IPS-15b (cell line): ENCODE measurements around the gene SETD1B.
A peak's percentile ranks its signal among the peaks of the same experiment; 100 is the strongest.

Experiments
- H3K27me3 ChIP-seq: one replicate; pipeline ENCODE4 v1.6.1; 2013; ENCODE audit warnings: low read length; ENCODE audit not compliant: control insufficient read depth, insufficient read depth
- H3K36me3 ChIP-seq: one replicate; pipeline ENCODE4 v1.6.1; 2013; ENCODE audit warnings: low read length; ENCODE audit not compliant: control insufficient read depth, insufficient read depth
- H3K4me1 ChIP-seq: one replicate; pipeline ENCODE4 v1.6.1; 2013; ENCODE audit warnings: mild to moderate bottlenecking, low read length; ENCODE audit not compliant: control insufficient read depth, insufficient read depth
- H3K4me3 ChIP-seq: one replicate; pipeline ENCODE4 v1.5.1; 2013; ENCODE audit warnings: low read depth, low read length
- H3K9ac ChIP-seq: one replicate; pipeline ENCODE4 v1.6.1; 2013; ENCODE audit warnings: low read depth, mild to moderate bottlenecking, low read length
- H3K9me3 ChIP-seq: one replicate; pipeline ENCODE4 v1.6.1; 2013; ENCODE audit warnings: mild to moderate bottlenecking, low read length; ENCODE audit not compliant: control insufficient read depth, insufficient read depth

SETD1B gene

GRCh38 chr12:121792607-121793439 lies 11.0 kb upstream of the SETD1B start:
- Histone ChIP-seq H3K4me3 (peak overlapping the region; percentile 79), H3K36me3 (peaks cover 14% of the 10 kb centered on the region), H3K27me3 (no peaks in the 10 kb centered on the region), H3K9ac (peak overlapping the region; percentile 49), H3K4me1 (peaks cover 14% of the 10 kb centered on the region), H3K9me3 (no peaks in the 10 kb centered on the region)

DNA sequence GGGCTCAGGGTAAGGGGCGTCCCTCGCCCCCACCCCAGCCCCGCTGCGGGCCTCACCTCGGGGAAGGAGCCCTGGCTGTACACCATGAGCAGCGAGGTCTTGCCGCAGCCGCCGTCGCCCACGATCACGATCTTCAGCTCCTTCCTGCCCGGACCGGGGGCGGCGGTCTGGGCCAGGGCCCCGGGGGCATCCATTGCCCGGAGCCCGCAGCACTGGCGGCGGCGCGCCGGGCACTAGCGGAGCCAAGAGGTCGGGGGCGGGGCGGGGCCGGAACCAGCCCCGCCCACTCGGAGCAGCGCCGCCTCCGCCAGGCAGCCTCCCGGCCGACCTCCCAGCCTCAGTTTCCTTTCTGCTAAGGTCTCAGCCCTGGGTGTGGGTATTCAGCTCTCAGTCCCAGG lies 10.4 kb upstream of the SETD1B start, which contains the start of gene RHOF:
TSS of gene RHOF (minus strand) at position 249 of the 398 bp plus-strand sequence. CDS start at position 194, 55 bp downstream.
- Histone ChIP-seq H3K9ac (peak within 1 kb of the TSS; percentile 73), H3K9me3 (no peaks in the 10 kb centered on the region), H3K27me3 (no peaks in the 10 kb centered on the region), H3K4me1 (peaks cover 19% of the 10 kb centered on the region), H3K36me3 (peaks cover 14% of the 10 kb centered on the region), H3K4me3 (peak within 1 kb of the TSS; percentile 79)

DNA sequence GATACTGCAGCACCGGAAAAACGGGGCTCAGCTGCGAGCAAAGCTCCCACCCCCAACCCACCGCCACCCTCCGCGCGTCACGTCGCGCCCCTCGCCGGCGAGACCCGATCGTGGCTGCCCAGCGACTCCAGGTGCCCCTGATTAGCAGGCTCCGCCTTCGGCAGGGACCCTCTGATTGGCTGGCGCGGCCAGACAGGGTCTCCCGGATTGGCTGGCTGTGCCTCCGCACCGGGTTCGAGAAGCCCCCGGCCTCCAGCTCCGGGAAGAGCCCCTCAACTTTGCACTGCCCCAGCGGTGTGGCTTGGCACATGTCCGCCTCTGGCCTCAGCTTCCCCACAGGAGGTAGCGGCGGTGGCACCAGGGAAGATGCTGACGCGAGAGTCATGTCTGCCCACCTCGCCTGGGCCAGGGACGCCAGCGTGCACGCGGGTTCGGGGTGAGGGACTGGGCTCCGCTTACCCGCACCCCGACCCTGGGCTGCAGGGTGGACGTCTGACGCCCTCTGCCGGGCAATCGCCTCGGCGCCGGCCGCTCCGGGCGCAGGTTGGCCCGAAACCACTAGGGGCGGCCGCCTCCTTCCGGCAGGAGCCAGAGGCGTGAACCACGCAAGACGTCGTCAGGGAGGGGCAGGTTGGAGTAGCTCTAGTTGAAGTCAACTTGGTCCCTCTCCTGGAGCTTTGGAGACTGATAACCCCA lies 9.8 kb upstream of the SETD1B start:
- Histone ChIP-seq H3K4me3 (peak overlapping the region; percentile 79), H3K36me3 (peaks cover 18% of the 10 kb centered on the region), H3K4me1 (peaks cover 24% of the 10 kb centered on the region), H3K27me3 (no peaks in the 10 kb centered on the region), H3K9ac (peak overlapping the region; percentile 73), H3K9me3 (no peaks in the 10 kb centered on the region)

- H3K9ac ChIP-seq = peak overlapping the region; percentile 70
- peaks cover 24% of the 10 kb centered on the region for H3K4me1 ChIP-seq
- H3K9me3 ChIP-seq = no peaks in the 10 kb centered on the region
- H3K36me3 ChIP-seq = peaks cover 17% of the 10 kb centered on the region
- no peaks in the 10 kb centered on the region for H3K27me3 ChIP-seq
- H3K4me3 ChIP-seq = peak overlapping the region; percentile 48
Measured at GRCh38 chr12:121794534-121795033, 9.2 kb upstream of the SETD1B start.

DNA sequence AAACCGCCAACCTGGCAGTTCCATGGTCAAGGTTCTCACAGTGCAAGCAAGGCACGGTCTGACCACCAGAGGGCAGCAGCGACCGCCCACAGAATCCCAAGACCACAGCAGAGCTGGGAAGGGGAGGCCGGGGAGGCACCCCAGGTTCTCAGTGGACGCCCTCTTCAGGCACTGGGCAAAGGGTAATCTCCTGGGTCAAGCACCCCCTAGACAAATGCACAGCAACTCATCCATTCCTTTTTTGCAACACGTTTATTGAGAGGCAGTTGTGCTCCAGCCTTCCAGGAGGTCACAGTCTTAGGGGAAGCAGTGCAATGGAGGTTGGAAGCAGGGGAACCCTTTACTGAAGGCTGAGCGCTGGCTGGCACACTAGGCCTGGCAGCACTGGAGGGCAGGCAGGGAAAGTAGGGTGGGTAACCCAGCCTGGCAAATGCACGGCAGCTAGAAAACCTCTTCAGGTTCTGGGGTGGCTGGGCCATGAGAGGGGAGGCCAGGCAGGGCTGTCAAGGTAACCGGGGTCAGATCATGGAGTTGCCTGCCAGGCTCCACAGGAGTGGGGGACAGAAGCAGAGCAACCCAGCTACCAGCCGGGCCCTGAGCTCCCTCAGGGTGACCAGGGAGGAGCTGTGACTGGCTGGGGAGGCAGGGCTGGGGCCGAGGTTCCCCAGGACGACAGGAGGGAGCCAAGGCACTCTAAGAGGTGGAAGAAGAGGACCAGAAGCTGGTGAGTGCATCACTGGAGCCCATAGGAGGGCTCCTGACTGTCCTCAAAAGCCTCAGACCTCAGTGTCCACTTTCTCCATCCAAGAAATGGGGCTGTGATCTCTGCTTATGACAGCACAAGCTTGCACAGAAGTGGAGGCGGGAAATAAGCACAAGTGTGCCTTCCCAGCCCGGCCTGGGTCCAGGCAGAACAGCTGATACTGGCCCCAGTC lies 8.5 kb upstream of the SETD1B start:
- Histone ChIP-seq H3K9ac (peak overlapping the region; percentile 70), H3K4me3 (peak overlapping the region; percentile 48), H3K36me3 (peaks cover 17% of the 10 kb centered on the region), H3K4me1 (peaks cover 21% of the 10 kb centered on the region), H3K9me3 (no peaks in the 10 kb centered on the region), H3K27me3 (no peaks in the 10 kb centered on the region)

GRCh38 chr12:121796855-121797751 lies 6.7 kb upstream of the SETD1B start:
- no peaks in the 10 kb centered on the region for H3K9me3 ChIP-seq
- H3K9ac ChIP-seq = peak overlapping the region; percentile 13
- peak overlapping the region; percentile 62 for H3K4me3 ChIP-seq
- H3K36me3 ChIP-seq = peaks cover 17% of the 10 kb centered on the region
- H3K27me3 ChIP-seq = no peaks in the 10 kb centered on the region
- H3K4me1 ChIP-seq = peaks cover 20% of the 10 kb centered on the region

DNA sequence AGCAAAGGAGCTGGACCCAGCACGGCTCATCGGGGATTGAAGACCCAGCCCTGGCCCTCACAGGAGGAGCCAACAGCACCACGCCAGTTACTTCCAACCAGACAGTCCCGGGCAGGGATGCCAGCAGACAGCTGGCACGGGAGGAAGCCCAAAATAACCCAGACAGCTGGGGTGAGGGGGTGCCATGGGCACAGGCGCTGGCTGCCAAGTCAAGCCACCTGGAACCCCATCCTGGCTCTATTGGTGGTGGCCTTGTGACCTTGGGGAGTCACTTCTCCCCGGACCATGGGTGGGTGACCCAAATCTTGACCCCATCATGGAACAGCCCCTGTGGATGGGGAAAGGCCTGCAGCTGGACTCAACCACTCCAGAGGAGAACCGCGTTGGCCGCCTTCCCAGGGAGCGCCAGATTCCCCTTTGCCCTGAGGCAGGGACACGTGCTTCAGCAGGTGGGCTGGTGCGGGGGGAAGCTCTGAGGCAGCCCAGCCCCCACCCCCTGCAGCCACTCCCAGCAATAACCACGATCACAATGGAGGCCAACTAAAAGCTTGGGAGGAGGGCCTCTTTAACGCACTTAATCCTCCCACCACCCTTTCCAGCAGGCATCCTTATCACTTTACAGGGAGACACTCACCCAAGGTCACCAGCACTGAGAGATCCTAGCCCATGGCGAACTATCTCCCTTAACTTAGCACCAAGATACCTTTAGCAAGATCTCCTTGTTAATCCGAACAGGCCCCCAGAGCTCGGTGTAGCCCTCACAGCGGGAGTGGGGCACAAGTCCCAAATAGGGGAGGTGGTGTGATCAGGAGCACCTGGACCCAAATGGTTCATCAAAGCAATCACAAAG lies 5.6 kb upstream of the SETD1B start:
- Histone ChIP-seq H3K4me1 (peaks cover 20% of the 10 kb centered on the region), H3K36me3 (peaks cover 17% of the 10 kb centered on the region), H3K9ac (peak overlapping the region; percentile 13), H3K4me3 (peak overlapping the region; percentile 62), H3K27me3 (no peaks in the 10 kb centered on the region), H3K9me3 (no peaks in the 10 kb centered on the region)

GRCh38 chr12:121798787-121799155 lies 5.0 kb upstream of the SETD1B start:
- no peaks in the 10 kb centered on the region for H3K9me3 ChIP-seq
- H3K9ac ChIP-seq = peak overlapping the region; percentile 13
- no peaks in the 10 kb centered on the region for H3K27me3 ChIP-seq
- peak overlapping the region; percentile 62 for H3K4me3 ChIP-seq
- peaks cover 17% of the 10 kb centered on the region for H3K36me3 ChIP-seq
- H3K4me1 ChIP-seq = peaks cover 20% of the 10 kb centered on the region

DNA sequence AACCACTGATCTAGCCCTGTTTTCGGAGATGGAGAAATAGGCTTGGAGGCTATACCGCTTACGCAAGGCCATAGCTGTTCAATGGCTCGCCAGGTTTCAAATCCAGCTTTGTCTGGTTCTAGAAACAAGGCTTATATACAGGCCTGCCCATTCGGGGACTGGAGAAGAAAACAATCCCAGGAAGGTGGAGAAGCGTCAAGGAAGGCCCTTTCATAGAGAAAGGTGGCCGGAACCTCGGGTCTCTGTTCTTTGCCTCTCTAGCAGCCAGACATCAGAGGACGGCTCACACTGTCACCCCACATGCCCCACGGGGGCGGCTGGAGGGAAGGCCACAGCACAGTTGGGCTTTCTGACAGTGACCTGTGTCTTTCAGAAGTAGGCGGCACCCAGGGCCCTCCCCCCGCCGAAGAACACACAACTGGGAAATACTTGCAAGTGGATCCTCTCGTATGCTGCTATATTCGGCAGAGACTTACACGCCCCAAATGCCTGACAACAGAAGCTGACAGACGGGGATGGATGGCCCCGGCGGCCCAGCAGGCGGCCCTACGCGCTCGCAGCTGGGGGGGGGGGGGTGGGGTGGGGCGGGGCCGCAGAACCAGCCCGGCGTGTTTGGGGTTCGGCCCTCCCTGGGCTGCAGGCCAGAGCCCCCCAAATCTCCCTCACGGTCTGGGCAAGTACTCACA lies 4.5 kb upstream of the SETD1B start:
- Histone ChIP-seq H3K36me3 (peaks cover 17% of the 10 kb centered on the region), H3K9me3 (no peaks in the 10 kb centered on the region), H3K9ac (peak overlapping the region; percentile 54), H3K4me1 (peaks cover 20% of the 10 kb centered on the region), H3K27me3 (no peaks in the 10 kb centered on the region), H3K4me3 (peak overlapping the region; percentile 63)
